ENCODE data around the gene TRAF6.

- TF ChIP-seq CTCF (conservative IDR thresholded peaks at IDR 0.05) (no peak), ZFX (IDR thresholded peaks at IDR 0.05) (no peak)
Measured at GRCh38 chr11:36499315-36499714, 10.8 kb downstream of the TRAF6 start.
